ENCODE results near the gene CUTC.

Gene CUTC

DNA sequence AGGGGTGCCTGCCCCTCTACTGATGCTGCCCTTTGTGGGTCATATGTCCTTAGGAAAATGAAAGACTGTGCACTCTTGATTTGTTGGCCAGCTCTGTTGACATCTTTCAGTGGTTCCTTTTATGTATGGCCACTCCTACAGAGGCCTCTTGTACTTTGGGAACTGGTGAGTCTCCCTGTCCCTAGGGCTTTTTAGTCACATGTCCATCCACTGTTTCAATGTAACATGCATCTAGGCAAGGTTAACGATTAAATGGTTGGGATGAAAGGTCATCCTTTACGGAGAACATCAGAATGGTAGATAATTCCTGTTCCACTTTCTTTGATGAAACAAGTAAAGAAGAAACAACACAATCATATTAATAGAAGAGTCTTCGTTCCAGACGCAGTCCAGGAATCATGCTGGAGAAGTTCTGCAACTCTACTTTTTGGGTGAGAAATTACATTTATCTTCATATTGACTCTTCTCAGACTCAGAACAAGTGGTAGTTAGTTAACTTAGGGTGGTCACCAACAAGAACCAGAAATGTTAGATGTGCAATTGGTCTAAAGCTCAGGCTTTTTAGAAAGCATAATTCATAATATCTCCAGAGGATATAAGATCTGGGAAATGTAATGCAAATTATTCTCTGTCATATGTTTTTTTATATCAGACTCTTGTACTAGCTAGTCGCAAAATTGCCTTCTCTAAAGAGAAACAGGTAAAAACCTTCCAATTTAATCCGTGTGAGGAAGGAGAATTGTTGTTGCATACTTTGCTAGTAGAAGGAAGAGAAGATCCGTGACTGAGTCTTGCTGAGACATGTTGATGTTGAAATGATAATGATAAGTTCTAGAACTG, 50.6 kb downstream of the CUTC start, which contains the start of gene ABCC2:
ABCC2 (plus strand) TSS at position 194 of the 840 bp plus-strand sequence; CDS start at position 399, 205 bp downstream.
- TF ChIP-seq, protein P1, sequence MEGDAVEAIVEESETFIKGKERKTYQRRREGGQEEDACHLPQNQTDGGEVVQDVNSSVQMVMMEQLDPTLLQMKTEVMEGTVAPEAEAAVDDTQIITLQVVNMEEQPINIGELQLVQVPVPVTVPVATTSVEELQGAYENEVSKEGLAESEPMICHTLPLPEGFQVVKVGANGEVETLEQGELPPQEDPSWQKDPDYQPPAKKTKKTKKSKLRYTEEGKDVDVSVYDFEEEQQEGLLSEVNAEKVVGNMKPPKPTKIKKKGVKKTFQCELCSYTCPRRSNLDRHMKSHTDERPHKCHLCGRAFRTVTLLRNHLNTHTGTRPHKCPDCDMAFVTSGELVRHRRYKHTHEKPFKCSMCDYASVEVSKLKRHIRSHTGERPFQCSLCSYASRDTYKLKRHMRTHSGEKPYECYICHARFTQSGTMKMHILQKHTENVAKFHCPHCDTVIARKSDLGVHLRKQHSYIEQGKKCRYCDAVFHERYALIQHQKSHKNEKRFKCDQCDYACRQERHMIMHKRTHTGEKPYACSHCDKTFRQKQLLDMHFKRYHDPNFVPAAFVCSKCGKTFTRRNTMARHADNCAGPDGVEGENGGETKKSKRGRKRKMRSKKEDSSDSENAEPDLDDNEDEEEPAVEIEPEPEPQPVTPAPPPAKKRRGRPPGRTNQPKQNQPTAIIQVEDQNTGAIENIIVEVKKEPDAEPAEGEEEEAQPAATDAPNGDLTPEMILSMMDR (IDR thresholded peaks at IDR 0.05; ENCODE audit: low read depth, low read length), result no peak
- H3K4me3 ChIP-seq (ENCODE audit: low read depth, low read length), result no peak within 1 kb of the TSS

DNA sequence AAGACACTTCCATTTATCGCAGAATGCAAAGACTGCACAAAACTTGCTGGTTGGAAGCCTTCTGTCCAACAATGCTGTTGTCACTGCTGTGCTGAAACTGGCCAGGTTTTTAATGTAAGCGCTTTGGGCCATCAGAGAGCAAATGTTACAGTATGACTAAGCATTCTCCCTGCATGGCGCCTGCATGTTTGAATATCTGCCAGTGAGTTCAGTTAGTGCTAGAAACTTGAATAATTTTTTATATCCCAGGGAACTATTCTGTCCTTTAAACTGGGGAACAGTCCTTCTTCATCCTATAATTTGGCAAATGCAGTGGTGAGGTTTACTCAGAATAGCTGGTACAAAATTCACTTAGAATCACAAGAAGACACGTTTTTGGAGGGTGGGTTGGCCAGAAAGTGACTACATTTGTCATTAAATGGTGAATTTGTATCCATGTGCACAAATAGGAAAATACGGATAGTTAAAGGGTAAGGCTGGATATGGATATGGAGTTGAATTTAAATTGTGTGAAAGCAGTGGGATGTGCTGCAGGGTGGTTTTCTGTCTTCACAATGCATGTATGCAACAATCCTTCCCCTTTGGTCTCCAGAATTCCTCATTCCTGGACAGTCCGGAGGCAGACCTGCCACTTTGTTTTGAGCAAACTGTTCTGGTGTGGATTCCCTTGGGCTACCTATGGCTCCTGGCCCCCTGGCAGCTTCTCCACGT, 52.1 kb downstream of the CUTC start:
- TF ChIP-seq, protein P1 (IDR thresholded peaks at IDR 0.05; ENCODE audit: low read depth, low read length), result no peak
- H3K4me3 ChIP-seq (ENCODE audit: low read depth, low read length), result no peak overlapping the region

DNA sequence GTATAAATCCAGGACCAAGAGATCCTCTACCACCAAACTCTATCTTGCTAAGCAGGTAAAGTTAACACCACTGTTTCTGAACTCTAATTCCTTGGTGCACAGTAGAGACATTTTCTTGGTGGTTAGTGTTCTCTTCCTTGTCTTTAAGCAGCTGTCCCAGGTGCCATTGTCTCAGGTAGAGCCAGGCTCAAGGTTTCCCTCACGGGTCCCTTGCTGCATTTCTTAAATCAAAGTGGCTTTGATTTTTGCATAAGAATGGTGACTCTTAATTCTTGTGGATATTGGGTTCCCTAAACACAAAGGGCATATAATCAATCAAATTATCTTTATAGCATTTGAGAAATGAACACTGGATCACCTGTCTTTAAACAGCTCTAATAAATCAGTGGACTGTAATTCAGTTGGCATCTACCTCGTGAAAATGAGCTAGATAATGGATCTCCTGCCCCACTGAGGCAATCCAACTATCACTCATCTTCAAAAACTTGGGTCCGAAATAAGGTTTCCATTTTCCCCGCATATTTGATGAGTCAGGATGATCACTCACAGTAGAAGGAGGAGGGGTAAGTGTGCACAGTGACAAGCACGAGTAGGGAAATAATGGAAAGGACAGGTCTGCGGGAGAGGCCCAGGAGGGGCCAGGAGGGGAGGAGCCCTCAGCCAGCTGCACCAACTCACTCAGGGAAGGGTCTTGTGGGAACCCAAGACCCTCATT, 52.9 kb downstream of the CUTC start:
- no peak overlapping the region for H3K4me3 ChIP-seq (ENCODE audit: low read depth, low read length)
- TF ChIP-seq, protein P1 (IDR thresholded peaks at IDR 0.05; ENCODE audit: low read depth, low read length), result no peak

DNA sequence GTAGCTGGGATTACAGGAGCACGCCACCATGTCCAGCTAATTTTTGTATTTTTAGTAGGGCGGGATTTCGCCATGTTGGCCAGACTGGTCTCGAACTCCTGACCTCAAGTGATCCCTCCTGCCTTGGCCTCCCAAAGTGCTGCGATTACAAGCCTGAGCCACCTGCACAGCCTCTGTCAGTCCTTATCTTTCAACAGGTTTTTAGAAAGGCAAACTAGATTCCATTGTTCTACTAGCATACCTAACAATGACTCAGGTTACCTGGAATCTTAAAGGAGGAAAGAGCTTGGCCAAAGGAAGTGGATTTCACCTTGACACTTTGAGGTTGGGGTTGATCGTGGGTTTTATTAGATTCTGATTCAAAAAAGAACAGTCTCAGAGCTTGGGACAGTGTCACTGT, 53.6 kb downstream of the CUTC start:
- H3K4me3 ChIP-seq (ENCODE audit: low read depth, low read length), result no peak overlapping the region
- TF ChIP-seq, protein P1 (IDR thresholded peaks at IDR 0.05; ENCODE audit: low read depth, low read length), result no peak

DNA sequence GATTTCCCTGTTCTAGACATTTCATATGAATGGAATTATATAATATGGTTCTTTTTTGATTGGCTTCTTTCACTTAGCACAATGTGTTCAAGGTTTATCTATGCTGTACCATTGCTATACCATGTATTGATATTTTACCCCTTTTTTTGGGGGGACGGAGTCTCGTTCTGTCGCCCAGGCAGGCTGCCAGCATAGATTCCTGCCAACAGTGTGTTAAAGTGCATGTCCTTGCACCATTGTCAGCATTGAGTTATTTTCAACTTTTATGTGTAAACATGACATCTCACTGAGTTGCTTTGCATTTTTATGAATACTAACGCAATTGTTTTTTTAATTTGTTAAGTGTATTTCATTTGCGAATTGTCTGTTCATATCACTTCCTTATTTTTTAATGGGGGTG, 55.3 kb downstream of the CUTC start:
- H3K4me3 ChIP-seq (ENCODE audit: low read depth, low read length), result no peak overlapping the region
- TF ChIP-seq, protein P1 (IDR thresholded peaks at IDR 0.05; ENCODE audit: low read depth, low read length), result no peak

DNA sequence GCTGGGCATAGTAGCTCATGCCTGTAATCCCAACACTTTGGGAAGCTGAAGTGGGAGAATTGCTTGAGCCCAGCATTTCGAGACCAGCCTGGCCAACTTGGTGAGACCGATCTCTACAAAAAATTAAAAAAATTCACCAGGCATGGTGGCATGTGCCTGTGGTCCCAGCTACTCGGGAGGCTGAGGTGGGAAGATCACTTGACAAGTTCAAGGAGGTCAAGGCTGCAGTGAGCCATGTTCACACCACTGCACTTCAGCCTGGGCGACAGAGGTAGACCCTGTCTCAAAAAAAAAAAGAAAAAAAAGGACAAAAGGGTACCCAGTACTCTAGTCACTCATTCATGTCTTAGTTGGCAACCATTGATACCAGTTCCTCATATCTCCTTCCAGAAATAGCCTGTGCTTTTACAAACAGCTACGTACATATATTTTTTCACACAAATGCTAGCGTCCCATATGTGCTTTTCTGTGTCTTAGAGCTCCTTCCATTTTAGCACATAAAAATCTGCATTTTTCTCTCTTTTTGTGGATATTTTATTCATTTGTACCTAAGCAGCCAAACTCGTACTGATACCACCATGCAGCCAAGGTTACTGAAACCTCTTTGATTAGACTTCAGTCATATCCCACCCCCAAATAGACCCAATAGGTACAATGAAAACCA, 55.9 kb downstream of the CUTC start:
- TF ChIP-seq, protein P1 (IDR thresholded peaks at IDR 0.05; ENCODE audit: low read depth, low read length), result no peak
- H3K4me3 ChIP-seq (ENCODE audit: low read depth, low read length), result no peak overlapping the region
